Caco-2 (cell line): Measurements from ENCODE around the gene UBA5. TPM values are rescaled to one million over a fixed set of nuclear protein-coding genes. Genes with fewer than 3 reads are reported as not detected.

Experiments
- BruUV-seq: library from RNA; stranded (reverse); fragments of 400-500 nt; replicated peaks from 2 replicates; lab custom pipeline; 2021; lab: Mats Ljungman, UMichigan
- CTCF ChIA-PET: fragments of 300-600 bp; sonication (Branson Sonifier 250); formaldehyde crosslinking; loops from one replicate; lab custom pipeline; 2022; ENCODE audit warnings: antibody characterized with exemption; lab: Charles Lee
- POLR2A ChIA-PET: fragments of 300-600 bp; sonication (Branson Sonifier 250); formaldehyde crosslinking; loops from one replicate; lab custom pipeline; 2022; ENCODE audit warnings: antibody characterized with exemption; lab: Charles Lee
- DNase-seq, 2 experiments: peaks; one replicate each; pipeline versions ENCODE4 v3.0.0 to v3.0.0-alpha.2; 2020 to 2022
- H3K27me3 ChIP-seq: replicated peaks from 2 replicates; pipeline ENCODE4 v1.6.0; 2011; ENCODE audit warnings: low read length; ENCODE audit not compliant: control insufficient read depth, insufficient read depth
- H3K36me3 ChIP-seq: 2 replicates; pipeline ENCODE4 v1.5.1; 2011; ENCODE audit warnings: low read length; ENCODE audit not compliant: control insufficient read depth, insufficient read depth
- H3K4me1 ChIP-seq: fragments of 250-450 bp; sonication (Bioruptor Pico); 2 replicates; pipeline ENCODE4 v1.5.1; 2020; ENCODE audit warnings: mild to moderate bottlenecking
- H3K4me3 ChIP-seq: 2 replicates; pipeline ENCODE4 v1.5.1; 2011; ENCODE audit warnings: low read depth, mild to moderate bottlenecking, control low read depth, low read length
- H3K9me3 ChIP-seq: fragments of 250-450 bp; sonication (Bioruptor Pico); 2 replicates; pipeline ENCODE4 v1.5.1; 2020; ENCODE audit warnings: mild to moderate bottlenecking, moderate library complexity
- H3K27ac Mint-ChIP-seq: one replicate; pipeline ENCODE4 v1.8.0; 2022; ENCODE audit warnings: mixed read lengths; ENCODE audit not compliant: unreplicated experiment
- H3K27me3 Mint-ChIP-seq: one replicate; pipeline ENCODE4 v1.8.0; 2022; ENCODE audit warnings: mixed read lengths; ENCODE audit not compliant: insufficient read depth, unreplicated experiment
- H3K36me3 Mint-ChIP-seq: one replicate; pipeline ENCODE4 v1.8.0; 2022; ENCODE audit warnings: mild to moderate bottlenecking, mixed read lengths; ENCODE audit not compliant: insufficient read depth, unreplicated experiment
- H3K4me1 Mint-ChIP-seq: one replicate; pipeline ENCODE4 v1.8.0; 2022; ENCODE audit warnings: low read depth, mixed read lengths; ENCODE audit not compliant: unreplicated experiment
- H3K4me3 Mint-ChIP-seq: one replicate; pipeline ENCODE4 v1.8.0; 2022; ENCODE audit warnings: mild to moderate bottlenecking, moderate library complexity, mixed read lengths; ENCODE audit not compliant: unreplicated experiment
- H3K9me3 Mint-ChIP-seq: one replicate; pipeline ENCODE4 v1.8.0; 2022; ENCODE audit warnings: mixed read lengths; ENCODE audit not compliant: unreplicated experiment
- intact Hi-C: fragments of 100-400 bp; cut with micrococcal nuclease; formaldehyde crosslinking; loops from one replicate; pipeline ENCODE4 v1.10.0; 2022; ENCODE audit not compliant: unreplicated experiment
- total RNA-seq: library from RNA; stranded (reverse); gene quantifications from 2 replicates; pipeline ENCODE4 v1.2.3, GENCODE V29; 2022
- TF ChIP-seq, protein P1 (sequence below), 2 experiments: fragments of 200-600 bp in 1 of 2; IDR thresholded peaks; 1 replicate in 1 of 2; 2 replicates in 1 of 2; pipeline versions ENCODE4 v1.5.1 to v1.8.0; 2011 to 2022; ENCODE audit warnings: antibody characterized with exemption in 1 of 2, control low read depth in 1 of 2, inconsistent platforms in 1 of 2, low read depth in 1 of 2, low read length in 1 of 2, mild to moderate bottlenecking in 1 of 2, moderate library complexity in 1 of 2; ENCODE audit not compliant: insufficient read depth in 1 of 2, severe bottlenecking in 1 of 2, unreplicated experiment in 1 of 2

The UBA5 gene
- total RNA-seq, 1 experiment from 2014 or later: 47.6 TPM

- Histone ChIP-seq H3K36me3 (no peaks in the 10 kb centered on the region), H3K27me3 (no peaks in the 10 kb centered on the region), H3K4me3 (no peak overlapping the region), H3K9me3 (no peaks in the 10 kb centered on the region), H3K4me1 (no peaks in the 10 kb centered on the region)
- ChIA-PET POLR2A (no interaction called here), CTCF (no interaction called here)
- intact Hi-C loops: no loop called here
- Mint-ChIP-seq H3K9me3 (no peaks in the 10 kb centered on the region), H3K27me3 (no peaks in the 10 kb centered on the region), H3K27ac (no peak overlapping the region), H3K4me3 (no peak overlapping the region), H3K4me1 (no peaks in the 10 kb centered on the region), H3K36me3 (peaks cover 5% of the 10 kb centered on the region)
- no TSS peak for BruUV-seq
- TF ChIP-seq, protein P1, sequence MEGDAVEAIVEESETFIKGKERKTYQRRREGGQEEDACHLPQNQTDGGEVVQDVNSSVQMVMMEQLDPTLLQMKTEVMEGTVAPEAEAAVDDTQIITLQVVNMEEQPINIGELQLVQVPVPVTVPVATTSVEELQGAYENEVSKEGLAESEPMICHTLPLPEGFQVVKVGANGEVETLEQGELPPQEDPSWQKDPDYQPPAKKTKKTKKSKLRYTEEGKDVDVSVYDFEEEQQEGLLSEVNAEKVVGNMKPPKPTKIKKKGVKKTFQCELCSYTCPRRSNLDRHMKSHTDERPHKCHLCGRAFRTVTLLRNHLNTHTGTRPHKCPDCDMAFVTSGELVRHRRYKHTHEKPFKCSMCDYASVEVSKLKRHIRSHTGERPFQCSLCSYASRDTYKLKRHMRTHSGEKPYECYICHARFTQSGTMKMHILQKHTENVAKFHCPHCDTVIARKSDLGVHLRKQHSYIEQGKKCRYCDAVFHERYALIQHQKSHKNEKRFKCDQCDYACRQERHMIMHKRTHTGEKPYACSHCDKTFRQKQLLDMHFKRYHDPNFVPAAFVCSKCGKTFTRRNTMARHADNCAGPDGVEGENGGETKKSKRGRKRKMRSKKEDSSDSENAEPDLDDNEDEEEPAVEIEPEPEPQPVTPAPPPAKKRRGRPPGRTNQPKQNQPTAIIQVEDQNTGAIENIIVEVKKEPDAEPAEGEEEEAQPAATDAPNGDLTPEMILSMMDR (IDR thresholded peaks at IDR 0.05; ENCODE audit: insufficient read depth in 1 of 2, low read depth in 1 of 2, low read length in 1 of 2, severe bottlenecking in 1 of 2, unreplicated experiment in 1 of 2): no peak
- no peak for DNase-seq
Observed at GRCh38 chr3:132626955-132627354, 33.2 kb upstream of the UBA5 start.

- no peak overlapping the region for H3K27ac Mint-ChIP-seq
- Histone ChIP-seq H3K9me3 (no peaks in the 10 kb centered on the region), H3K4me1 (no peaks in the 10 kb centered on the region), H3K4me3 (no peak overlapping the region), H3K36me3 (no peaks in the 10 kb centered on the region), H3K27me3 (no peaks in the 10 kb centered on the region)
- ChIA-PET CTCF (no interaction called here), POLR2A (no interaction called here)
- H3K4me1 Mint-ChIP-seq: no peaks in the 10 kb centered on the region
- no peak for DNase-seq
- H3K4me3 Mint-ChIP-seq: no peak overlapping the region
- TF ChIP-seq, protein P1 (IDR thresholded peaks at IDR 0.05; ENCODE audit: insufficient read depth in 1 of 2, low read depth in 1 of 2, low read length in 1 of 2, severe bottlenecking in 1 of 2, unreplicated experiment in 1 of 2): no peak
- no peaks in the 10 kb centered on the region for H3K9me3 Mint-ChIP-seq
- H3K36me3 Mint-ChIP-seq: peaks cover 5% of the 10 kb centered on the region
- intact Hi-C loops: no loop called here
- BruUV-seq: no TSS peak
- no peaks in the 10 kb centered on the region for H3K27me3 Mint-ChIP-seq
Observed at GRCh38 chr3:132628157-132628556, 32.0 kb upstream of the UBA5 start.

GRCh38 chr3:132629928-132630327 lies 30.2 kb upstream of the UBA5 start:
- CTCF ChIA-PET: no interaction called here
- H3K9me3 Mint-ChIP-seq: no peaks in the 10 kb centered on the region
- POLR2A ChIA-PET: no interaction called here
- no peaks in the 10 kb centered on the region for H3K27me3 Mint-ChIP-seq
- TF ChIP-seq, protein P1 (IDR thresholded peaks at IDR 0.05; ENCODE audit: insufficient read depth in 1 of 2, low read depth in 1 of 2, low read length in 1 of 2, severe bottlenecking in 1 of 2, unreplicated experiment in 1 of 2): no peak
- H3K27ac Mint-ChIP-seq: no peak overlapping the region
- H3K36me3 ChIP-seq: no peaks in the 10 kb centered on the region
- H3K9me3 ChIP-seq: no peaks in the 10 kb centered on the region
- H3K4me3 ChIP-seq: no peak overlapping the region
- peaks cover 5% of the 10 kb centered on the region for H3K36me3 Mint-ChIP-seq
- no peak overlapping the region for H3K4me3 Mint-ChIP-seq
- DNase-seq: no peak
- no peaks in the 10 kb centered on the region for H3K27me3 ChIP-seq
- intact Hi-C loops: no loop called here
- H3K4me1 ChIP-seq: no peaks in the 10 kb centered on the region
- H3K4me1 Mint-ChIP-seq: no peaks in the 10 kb centered on the region
- BruUV-seq: no TSS peak
